Measurements from ENCODE around the gene THAP9.
"Not testable (repeated sequence)": the region's sequence is repeated elsewhere in the genome, so short reads cannot be mapped to it uniquely, and the experiment has no call there.

THAP9 gene, protein sequence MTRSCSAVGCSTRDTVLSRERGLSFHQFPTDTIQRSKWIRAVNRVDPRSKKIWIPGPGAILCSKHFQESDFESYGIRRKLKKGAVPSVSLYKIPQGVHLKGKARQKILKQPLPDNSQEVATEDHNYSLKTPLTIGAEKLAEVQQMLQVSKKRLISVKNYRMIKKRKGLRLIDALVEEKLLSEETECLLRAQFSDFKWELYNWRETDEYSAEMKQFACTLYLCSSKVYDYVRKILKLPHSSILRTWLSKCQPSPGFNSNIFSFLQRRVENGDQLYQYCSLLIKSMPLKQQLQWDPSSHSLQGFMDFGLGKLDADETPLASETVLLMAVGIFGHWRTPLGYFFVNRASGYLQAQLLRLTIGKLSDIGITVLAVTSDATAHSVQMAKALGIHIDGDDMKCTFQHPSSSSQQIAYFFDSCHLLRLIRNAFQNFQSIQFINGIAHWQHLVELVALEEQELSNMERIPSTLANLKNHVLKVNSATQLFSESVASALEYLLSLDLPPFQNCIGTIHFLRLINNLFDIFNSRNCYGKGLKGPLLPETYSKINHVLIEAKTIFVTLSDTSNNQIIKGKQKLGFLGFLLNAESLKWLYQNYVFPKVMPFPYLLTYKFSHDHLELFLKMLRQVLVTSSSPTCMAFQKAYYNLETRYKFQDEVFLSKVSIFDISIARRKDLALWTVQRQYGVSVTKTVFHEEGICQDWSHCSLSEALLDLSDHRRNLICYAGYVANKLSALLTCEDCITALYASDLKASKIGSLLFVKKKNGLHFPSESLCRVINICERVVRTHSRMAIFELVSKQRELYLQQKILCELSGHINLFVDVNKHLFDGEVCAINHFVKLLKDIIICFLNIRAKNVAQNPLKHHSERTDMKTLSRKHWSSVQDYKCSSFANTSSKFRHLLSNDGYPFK

DNA sequence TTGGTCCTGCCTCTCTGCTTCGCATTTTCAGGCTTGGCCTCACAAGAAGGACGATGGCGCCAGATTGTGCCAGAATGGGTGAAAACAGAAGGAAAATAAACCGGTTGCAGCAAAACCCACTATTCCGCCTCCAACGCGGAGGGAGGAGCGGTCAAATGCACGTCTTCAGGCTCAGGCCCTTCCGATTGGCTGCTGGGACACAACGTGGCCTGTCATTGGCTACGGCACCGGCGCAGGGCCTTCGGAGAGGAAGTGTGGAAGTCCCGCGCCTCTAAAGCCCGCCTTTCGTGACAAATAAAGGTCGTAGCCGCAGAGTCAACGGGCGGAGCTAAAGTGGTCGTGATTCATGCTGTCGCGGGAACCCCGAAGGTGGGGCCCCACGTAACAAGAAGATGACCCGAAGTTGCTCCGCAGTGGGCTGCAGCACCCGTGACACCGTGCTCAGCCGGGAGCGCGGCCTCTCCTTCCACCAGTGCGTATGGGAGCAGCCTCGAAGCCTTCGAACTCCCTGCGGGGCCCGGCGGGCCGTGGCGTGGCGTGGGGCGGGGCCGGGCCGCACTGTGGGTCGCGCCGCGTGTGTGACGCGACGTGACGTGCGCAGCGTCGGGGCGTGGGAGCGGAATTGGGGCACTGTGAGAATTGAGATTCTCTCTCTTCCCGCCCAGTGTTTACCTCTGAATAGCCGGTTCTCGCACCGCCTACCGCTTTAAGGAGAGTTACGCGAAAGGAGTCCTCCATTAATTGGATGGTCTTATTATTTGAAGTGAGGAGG lies at the start of gene THAP9:
TSS of gene THAP9 (plus strand) at position 325 of the 772 bp plus-strand sequence. CDS start at position 393, 68 bp downstream.
- TF ChIP-seq ZFX (IDR thresholded peaks at IDR 0.05; ENCODE audit: borderline replicate concordance), result no peak
- TF ChIP-seq, protein P1, sequence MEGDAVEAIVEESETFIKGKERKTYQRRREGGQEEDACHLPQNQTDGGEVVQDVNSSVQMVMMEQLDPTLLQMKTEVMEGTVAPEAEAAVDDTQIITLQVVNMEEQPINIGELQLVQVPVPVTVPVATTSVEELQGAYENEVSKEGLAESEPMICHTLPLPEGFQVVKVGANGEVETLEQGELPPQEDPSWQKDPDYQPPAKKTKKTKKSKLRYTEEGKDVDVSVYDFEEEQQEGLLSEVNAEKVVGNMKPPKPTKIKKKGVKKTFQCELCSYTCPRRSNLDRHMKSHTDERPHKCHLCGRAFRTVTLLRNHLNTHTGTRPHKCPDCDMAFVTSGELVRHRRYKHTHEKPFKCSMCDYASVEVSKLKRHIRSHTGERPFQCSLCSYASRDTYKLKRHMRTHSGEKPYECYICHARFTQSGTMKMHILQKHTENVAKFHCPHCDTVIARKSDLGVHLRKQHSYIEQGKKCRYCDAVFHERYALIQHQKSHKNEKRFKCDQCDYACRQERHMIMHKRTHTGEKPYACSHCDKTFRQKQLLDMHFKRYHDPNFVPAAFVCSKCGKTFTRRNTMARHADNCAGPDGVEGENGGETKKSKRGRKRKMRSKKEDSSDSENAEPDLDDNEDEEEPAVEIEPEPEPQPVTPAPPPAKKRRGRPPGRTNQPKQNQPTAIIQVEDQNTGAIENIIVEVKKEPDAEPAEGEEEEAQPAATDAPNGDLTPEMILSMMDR (IDR thresholded peaks at IDR 0.05), result no peak
- peak within 1 kb of the TSS; percentile 98 for H3K27ac ChIP-seq

DNA sequence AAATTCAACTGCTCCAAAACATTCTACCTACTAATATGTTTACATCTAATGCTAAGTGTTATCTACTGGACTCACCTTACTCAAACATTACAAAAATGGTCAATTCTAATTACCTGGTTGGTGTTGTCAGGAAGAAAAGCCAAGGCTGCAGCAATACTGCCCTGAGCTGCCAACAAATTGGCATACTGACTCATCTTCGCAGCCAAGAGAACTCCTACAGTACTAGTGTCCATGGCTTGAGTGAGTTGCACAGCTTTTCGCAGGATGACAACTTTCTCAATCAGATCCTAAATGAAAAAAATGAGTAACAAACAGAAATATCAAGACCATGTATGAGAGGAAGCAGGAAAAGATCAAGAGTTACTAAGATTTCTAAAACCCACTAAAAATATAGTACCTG lies 49.2 kb upstream of the THAP9 start:
- H3K27ac ChIP-seq, result no peak overlapping the region
- TF ChIP-seq, protein P1 (IDR thresholded peaks at IDR 0.05), result no peak
- no peak for TF ChIP-seq ZFX (IDR thresholded peaks at IDR 0.05; ENCODE audit: borderline replicate concordance)

DNA sequence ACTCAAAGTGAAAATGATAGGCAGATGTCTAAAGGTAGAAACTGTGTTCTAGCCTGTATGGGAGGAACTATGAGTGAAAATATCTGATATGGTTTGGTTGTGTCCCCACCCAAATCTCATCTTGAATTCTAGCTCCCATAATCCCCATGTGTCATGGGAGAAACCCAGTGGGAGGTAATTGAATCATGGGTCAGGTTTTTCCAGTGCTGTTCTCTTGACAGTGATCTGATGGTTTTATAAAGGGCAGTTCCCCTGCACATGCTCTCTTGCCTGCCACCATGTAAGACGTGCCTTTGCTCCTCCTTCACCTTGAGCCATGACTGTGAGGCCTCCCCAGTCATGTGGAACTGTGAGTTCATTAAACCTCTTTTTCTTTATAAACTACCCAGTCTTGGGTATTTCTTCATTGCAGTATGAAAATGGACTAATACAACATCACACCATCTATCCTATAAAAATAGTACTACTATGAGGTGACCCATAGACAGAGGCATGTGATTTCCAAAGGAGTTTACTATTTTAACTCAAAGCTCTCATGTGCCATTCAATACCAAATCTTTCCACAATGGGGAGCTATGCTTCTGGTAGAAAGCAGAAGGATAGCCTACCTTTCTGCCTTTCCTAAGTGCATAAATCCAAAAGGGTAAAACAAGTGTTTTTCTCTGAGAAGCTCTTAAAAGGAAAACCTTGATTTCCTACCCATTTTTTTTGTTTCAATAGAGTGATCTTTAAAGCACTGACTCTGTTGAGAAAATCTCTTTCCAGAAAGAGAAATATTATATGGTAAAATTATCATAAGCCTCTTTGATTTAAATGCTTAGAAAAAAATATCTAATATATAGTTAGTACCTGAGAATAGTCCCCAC lies 48.4 kb upstream of the THAP9 start:
- no peak for TF ChIP-seq ZFX (IDR thresholded peaks at IDR 0.05; ENCODE audit: borderline replicate concordance)
- TF ChIP-seq, protein P1 (IDR thresholded peaks at IDR 0.05), result peak; percentile 56
- no peak overlapping the region for H3K27ac ChIP-seq

DNA sequence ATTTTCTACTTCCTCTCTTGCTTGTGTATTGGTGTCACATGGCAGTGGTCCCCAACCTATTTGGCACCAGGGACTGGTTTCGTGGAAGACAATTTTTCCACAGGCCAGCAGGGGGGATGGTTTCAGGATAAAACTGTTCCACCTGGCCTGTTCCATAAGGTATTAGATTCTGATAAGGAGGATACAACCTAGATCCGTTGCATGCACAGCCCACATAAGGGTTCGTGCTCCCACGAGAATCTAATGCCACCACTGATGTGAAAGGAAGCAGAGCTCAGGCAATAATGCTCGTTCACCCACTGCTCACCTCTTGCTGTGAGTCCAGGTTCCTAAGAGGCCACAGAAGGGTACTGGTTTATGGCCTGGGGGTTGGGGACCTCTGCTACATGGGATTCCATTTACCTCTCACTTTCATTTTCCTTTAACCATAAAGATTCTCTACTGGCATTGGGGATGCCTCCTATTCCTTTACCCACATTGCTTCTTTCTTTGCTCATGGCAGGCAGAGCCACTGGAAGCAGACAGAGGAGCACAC lies 47.7 kb upstream of the THAP9 start:
- no peak for TF ChIP-seq ZFX (IDR thresholded peaks at IDR 0.05; ENCODE audit: borderline replicate concordance)
- TF ChIP-seq, protein P1 (IDR thresholded peaks at IDR 0.05), result no peak
- H3K27ac ChIP-seq, result no peak overlapping the region

DNA sequence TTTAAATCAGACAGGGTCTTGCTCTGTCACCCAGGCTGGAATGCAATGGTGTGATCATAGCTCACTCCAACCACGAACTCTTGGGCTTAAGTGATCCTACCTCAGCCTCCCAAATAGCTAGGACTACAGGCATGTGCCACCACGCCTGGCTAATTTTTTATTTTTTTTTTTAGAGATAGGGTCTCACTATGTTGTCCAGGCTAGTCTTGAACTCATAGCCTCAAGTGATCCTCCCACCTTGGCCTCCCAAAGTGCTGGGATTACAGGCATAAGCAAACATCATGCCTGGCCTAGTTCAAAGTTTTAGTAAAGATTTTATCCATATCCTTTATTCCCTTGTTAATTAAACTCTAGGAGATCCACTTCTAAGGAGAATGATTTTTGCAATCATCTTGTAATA lies 40.0 kb upstream of the THAP9 start:
- H3K27ac ChIP-seq, result not testable (repeated sequence)

DNA sequence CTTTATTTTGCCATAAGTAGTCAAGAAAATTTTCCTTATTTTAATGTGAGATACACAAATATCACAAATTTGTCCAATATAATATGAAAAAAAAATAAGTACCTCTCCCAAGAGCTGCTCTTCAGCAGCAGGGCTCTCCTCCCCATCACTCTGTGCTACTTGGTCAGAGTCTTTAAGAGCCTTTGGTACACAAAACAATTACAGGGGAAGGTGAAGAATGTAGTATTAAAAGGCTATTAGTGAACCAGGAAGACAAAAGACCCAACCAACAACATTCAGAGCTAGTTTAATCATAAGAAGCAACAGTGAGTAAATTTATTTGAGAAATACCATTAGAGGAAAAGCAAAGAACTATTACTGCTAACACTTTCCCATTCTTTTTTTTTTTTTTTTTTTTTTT lies 39.0 kb upstream of the THAP9 start:
- TF ChIP-seq, protein P1 (IDR thresholded peaks at IDR 0.05), result no peak
- no peak for TF ChIP-seq ZFX (IDR thresholded peaks at IDR 0.05; ENCODE audit: borderline replicate concordance)
- no peak overlapping the region for H3K27ac ChIP-seq
